ENCODE measurements around the gene MYOZ1. TPM values are rescaled to one million over a fixed set of nuclear protein-coding genes. Genes with fewer than 3 reads are reported as not detected.
"Not testable (repeated sequence)": the region's sequence is repeated elsewhere in the genome, so short reads cannot be mapped to it uniquely, and the experiment has no call there.

MYOZ1 gene
- total RNA-seq, 3 donors from 2014 or later = not detected

DNA sequence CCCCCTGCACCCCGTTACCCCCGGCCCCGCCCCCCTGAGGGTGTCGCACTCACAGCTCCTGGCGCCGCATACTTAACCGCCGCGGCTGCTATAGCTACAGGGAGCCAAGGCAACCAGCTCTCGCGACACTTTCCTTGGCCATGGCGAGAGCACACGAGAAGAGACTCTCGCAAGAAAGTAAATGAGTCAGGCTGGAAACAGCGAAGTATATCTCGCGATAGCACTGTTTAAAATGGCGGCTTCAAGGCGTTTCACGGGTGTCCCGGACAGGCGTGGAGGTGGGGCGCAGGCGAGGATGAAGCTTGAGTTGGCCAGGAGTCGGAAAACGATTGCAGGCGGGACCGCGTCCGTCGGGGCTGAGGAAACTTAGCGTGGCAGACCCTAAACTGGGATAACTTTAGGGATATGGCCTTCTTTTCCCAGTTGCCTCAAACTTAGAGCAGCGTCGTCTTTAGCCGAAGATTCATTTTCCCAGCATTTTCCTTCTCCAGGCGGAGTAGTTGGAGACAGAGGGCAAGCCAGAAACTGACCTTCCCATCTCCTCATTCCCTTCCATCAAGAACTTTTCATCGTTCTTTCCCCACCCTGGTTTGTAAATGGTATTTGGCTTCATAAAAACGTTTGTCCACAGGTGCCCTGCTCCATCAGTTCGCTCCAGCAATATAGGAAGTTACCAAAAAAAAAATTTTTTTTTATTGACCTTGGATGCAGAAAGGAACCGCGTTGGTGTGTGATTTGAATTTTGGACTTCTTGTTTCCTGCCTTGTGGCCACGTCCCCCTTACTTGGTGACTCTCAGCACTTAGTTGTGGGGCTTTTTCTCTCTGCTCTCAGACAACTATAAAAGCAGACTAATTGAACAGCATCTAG, 15.2 kb downstream of the MYOZ1 start:
- Histone ChIP-seq H3K9me3 (no peaks in the 10 kb centered on the region), H3K4me1 (ENCODE audit: low read depth) (peaks cover 11% of the 10 kb centered on the region), H3K36me3 (ENCODE audit: low read depth) (no peaks in the 10 kb centered on the region), H3K4me3 (peak overlapping the region; percentile 80)
- intact Hi-C loops (cut with DNase I, micrococcal nuclease) = no loop called here
- TF ChIP-seq, protein P1, sequence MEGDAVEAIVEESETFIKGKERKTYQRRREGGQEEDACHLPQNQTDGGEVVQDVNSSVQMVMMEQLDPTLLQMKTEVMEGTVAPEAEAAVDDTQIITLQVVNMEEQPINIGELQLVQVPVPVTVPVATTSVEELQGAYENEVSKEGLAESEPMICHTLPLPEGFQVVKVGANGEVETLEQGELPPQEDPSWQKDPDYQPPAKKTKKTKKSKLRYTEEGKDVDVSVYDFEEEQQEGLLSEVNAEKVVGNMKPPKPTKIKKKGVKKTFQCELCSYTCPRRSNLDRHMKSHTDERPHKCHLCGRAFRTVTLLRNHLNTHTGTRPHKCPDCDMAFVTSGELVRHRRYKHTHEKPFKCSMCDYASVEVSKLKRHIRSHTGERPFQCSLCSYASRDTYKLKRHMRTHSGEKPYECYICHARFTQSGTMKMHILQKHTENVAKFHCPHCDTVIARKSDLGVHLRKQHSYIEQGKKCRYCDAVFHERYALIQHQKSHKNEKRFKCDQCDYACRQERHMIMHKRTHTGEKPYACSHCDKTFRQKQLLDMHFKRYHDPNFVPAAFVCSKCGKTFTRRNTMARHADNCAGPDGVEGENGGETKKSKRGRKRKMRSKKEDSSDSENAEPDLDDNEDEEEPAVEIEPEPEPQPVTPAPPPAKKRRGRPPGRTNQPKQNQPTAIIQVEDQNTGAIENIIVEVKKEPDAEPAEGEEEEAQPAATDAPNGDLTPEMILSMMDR (IDR thresholded peaks at IDR 0.05) = no peak
- ATAC-seq (peak; percentile 94), DNase-seq (peak; percentile 94 to 99 (median 96))

DNA sequence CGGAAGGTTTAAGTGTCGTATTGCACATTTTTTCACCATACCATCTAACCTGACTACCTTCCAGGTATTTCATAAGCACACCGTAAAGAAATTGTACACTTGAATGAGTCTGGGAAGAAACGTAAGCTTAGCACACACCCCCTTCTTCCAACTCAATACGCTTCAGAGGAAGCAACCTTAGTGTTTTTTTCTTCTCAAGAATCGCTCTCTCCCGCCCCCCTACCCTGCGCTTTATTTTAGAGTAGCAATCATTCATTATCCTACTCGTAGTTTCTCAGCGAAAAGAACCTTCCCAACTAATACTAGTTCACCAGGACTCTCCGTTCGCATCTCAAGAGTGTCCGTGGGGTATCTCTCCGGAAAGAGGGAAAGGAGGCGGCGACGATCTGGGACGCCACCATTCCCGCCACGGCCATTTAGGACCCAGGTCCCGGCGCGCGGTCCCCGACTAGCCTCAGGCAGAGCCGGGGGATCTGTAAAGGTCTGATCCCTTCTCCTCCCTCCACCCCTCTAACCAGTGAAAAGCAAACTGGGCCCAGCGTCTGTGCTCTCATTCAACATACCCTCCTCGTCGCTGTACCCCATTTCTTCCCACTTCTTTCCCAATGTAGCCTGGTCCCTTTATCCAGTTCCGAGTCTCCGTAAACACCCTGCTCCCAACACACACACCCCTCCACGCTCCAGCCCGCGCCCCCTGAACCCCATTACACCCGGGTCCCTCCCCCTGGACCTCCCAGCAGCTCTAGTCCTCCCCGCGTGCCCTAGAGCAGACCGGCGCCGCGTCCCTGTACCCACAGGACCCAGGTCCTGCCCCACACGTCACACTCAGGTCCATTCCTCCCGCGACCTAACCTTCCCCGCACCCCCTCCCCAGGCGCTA, 16.0 kb downstream of the MYOZ1 start:
- Histone ChIP-seq H3K4me1 (ENCODE audit: low read depth) (peaks cover 14% of the 10 kb centered on the region), H3K36me3 (ENCODE audit: low read depth) (no peaks in the 10 kb centered on the region), H3K9me3 (no peaks in the 10 kb centered on the region), H3K4me3 (peak overlapping the region; percentile 80)
- TF ChIP-seq, protein P1 (IDR thresholded peaks at IDR 0.05) = no peak
- intact Hi-C loops (cut with DNase I, micrococcal nuclease) = no loop called here
- peak in 2 of 3 donors; percentile 58 to 62 for DNase-seq
- ATAC-seq = peak; percentile 58

GRCh38 chr10:73623056-73623455, 18.2 kb downstream of the MYOZ1 start:
- H3K4me3 ChIP-seq = no peak overlapping the region
- TF ChIP-seq, protein P1 (IDR thresholded peaks at IDR 0.05) = no peak
- intact Hi-C loops (cut with DNase I, micrococcal nuclease) = no loop called here
- H3K9me3 ChIP-seq = no peaks in the 10 kb centered on the region
- DNase-seq (no peak), ATAC-seq (no peak)
- H3K4me1 ChIP-seq (ENCODE audit: low read depth) = peaks cover 14% of the 10 kb centered on the region
- H3K36me3 ChIP-seq (ENCODE audit: low read depth) = no peaks in the 10 kb centered on the region

DNA sequence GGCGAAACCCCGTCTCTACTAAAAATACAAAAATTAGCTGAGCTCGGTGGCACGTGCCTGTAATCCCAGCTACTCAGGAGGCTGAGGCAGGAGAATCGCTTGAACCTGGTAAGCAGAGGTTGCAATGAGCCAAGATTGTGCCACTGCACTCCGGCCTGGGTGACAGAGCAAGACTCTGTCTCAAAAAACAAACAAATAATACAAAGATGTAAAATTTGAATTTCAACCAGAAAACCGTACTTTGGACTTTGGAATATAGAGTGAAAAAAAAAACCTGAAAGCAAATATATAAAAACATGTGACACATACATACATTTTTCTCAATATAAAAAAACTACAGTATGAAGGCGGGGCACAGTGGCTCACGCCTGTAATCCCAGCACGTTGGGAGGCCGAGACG, 20.3 kb downstream of the MYOZ1 start:
- ATAC-seq (peak; percentile 47), DNase-seq (peak in 1 of 3 donors; percentile 47)
- H3K9me3 ChIP-seq; H3K4me3 ChIP-seq; H3K36me3 ChIP-seq (ENCODE audit: low read depth); intact Hi-C loops (cut with DNase I, micrococcal nuclease); H3K4me1 ChIP-seq (ENCODE audit: low read depth): not testable (repeated sequence)

GRCh38 chr10:73617143-73617542, 24.1 kb downstream of the MYOZ1 start:
- H3K36me3 ChIP-seq (ENCODE audit: low read depth); H3K9me3 ChIP-seq; intact Hi-C loops (cut with DNase I, micrococcal nuclease); DNase-seq; ATAC-seq; H3K4me3 ChIP-seq; H3K4me1 ChIP-seq (ENCODE audit: low read depth): not testable (repeated sequence)

DNA sequence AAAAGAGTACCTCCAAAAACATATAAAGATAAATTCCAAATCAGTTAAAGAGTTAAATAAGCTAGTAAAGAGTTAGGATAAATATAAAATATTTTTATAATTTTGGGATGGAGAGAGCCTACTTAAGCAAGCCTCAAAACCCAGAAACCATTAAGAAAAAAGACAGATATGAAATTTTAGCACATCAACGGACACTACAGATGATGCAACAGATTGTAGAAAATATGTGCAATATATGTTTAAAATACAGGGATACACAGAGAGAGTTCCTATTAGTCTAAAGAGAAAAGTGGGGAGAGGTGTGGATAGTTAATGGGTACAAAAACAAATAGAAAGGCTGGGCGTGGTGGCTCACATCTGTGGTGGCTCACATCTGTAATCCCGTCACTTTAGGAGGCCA, 26.6 kb downstream of the MYOZ1 start:
- no peaks in the 10 kb centered on the region for H3K9me3 ChIP-seq
- ATAC-seq (no peak), DNase-seq (no peak)
- TF ChIP-seq, protein P1 (IDR thresholded peaks at IDR 0.05) = no peak
- H3K4me3 ChIP-seq = no peak overlapping the region
- no peaks in the 10 kb centered on the region for H3K36me3 ChIP-seq (ENCODE audit: low read depth)
- intact Hi-C loops (cut with DNase I, micrococcal nuclease) = no loop called here
- H3K4me1 ChIP-seq (ENCODE audit: low read depth) = no peaks in the 10 kb centered on the region
